Fibroblast of lung (primary cell): ENCODE data around the gene UTS2. TPM values are rescaled to one million over a fixed set of nuclear protein-coding genes. Genes with fewer than 3 reads are reported as not detected.
A peak's percentile ranks its signal among the peaks of the same experiment; 100 is the strongest.

ENCODE experiments used
- DNase-seq, 2 donors: peaks; one replicate each; pipeline versions ENCODE4 v3.0.0 to v3.0.0-alpha.2; 2010; ENCODE audit warnings: low read depth in 2 of 2
- H2AFZ ChIP-seq: 2 replicates; pipeline ENCODE4 v1.5.1; 2012; ENCODE audit warnings: low read length, control low read depth, inconsistent platforms
- H3K27ac ChIP-seq: 2 replicates; pipeline ENCODE4 v1.5.1; 2011; ENCODE audit warnings: low read length, control low read depth; ENCODE audit not compliant: insufficient read depth
- H3K27me3 ChIP-seq: 2 replicates; pipeline ENCODE4 v1.5.1; 2011; ENCODE audit warnings: mild to moderate bottlenecking, low read length; ENCODE audit not compliant: control insufficient read depth, insufficient read depth
- H3K36me3 ChIP-seq: 2 replicates; pipeline ENCODE4 v1.5.1; 2011; ENCODE audit warnings: low read length; ENCODE audit not compliant: control insufficient read depth, insufficient read depth
- H3K4me1 ChIP-seq: 2 replicates; pipeline ENCODE4 v1.5.1; 2011; ENCODE audit warnings: low read length; ENCODE audit not compliant: control insufficient read depth, insufficient read depth; ENCODE audit errors: extremely low read depth
- H3K4me2 ChIP-seq: 2 replicates; pipeline ENCODE4 v1.5.1; 2011; ENCODE audit warnings: low read length, control low read depth; ENCODE audit not compliant: insufficient read depth; ENCODE audit errors: extremely low read depth
- H3K4me3 ChIP-seq, 4 experiments: fragments of 200-600 bp in 1 of 4; sonication (generic) in 1 of 4; replicated peaks in 1 of 4; 2 replicates each; pipeline ENCODE4 v1.5.1; 2011 to 2016; ENCODE audit warnings: low read length in 4 of 4, low read depth in 3 of 4, mild to moderate bottlenecking in 3 of 4, control low read depth in 2 of 4, inconsistent platforms in 1 of 4, mixed read lengths in 1 of 4; ENCODE audit not compliant: insufficient read depth in 1 of 4; ENCODE audit errors: control extremely low read depth in 1 of 4
- H3K79me2 ChIP-seq: 2 replicates; pipeline ENCODE4 v1.5.1; 2012; ENCODE audit warnings: mild to moderate bottlenecking, low read length, inconsistent platforms; ENCODE audit not compliant: control insufficient read depth, insufficient read depth
- H3K9ac ChIP-seq: 2 replicates; pipeline ENCODE4 v1.5.1; 2011; ENCODE audit warnings: mild to moderate bottlenecking, low read length, control low read depth; ENCODE audit not compliant: insufficient read depth
- H3K9me3 ChIP-seq: 2 replicates; pipeline ENCODE4 v1.5.1; 2012; ENCODE audit warnings: low read depth, low read length; ENCODE audit not compliant: control insufficient read depth, insufficient read depth
- H4K20me1 ChIP-seq: 2 replicates; pipeline ENCODE4 v1.5.1; 2011; ENCODE audit warnings: low read length; ENCODE audit not compliant: control insufficient read depth, insufficient read depth; ENCODE audit errors: extremely low read depth
- CTCF ChIP-seq, 2 donors: IDR thresholded peaks in 1 of 2; conservative IDR thresholded peaks in 1 of 2; 1 replicate in 1 of 2; 2 replicates in 1 of 2; pipeline ENCODE4 v1.5.1; 2011 to 2012; ENCODE audit warnings: low read length in 2 of 2, control low read depth in 1 of 2, inconsistent platforms in 1 of 2, low read depth in 1 of 2, mild to moderate bottlenecking in 1 of 2
- EZH2 ChIP-seq: IDR thresholded peaks from 2 replicates; pipeline ENCODE4 v1.5.1; 2012; ENCODE audit warnings: low read length, control low read depth, mild to moderate bottlenecking; ENCODE audit errors: missing control alignments
- polyA minus RNA-seq: library from RNA; depleted of rRNA, polyadenylated mRNA; stranded (reverse); fragments of >200 nt; gene quantifications from 2 replicates; pipeline ENCODE4 v1.2.3, GENCODE V29; 2011; ENCODE audit warnings: low replicate concordance
- polyA plus RNA-seq, 2 donors: library from polyadenylated mRNA; depleted of rRNA in 1 of 2; stranded (reverse) in 1 of 2; unstranded in 1 of 2; fragments of >200 nt; gene quantifications; 2 replicates each; pipeline ENCODE4 v1.2.1, GENCODE V29; 2011 to 2012; ENCODE audit warnings: missing spikeins in 1 of 2
- total RNA-seq: library from RNA; depleted of rRNA; stranded (reverse); fragments of >200 nt; gene quantifications from 2 replicates; pipeline ENCODE4 v1.2.1, GENCODE V29; 2014

Gene UTS2
- total RNA-seq (not detected in 2 replicates), polyA plus RNA-seq (not detected in 2 replicates), polyA minus RNA-seq (not detected in 2 replicates)
- not detected in 2 replicates for polyA plus RNA-seq (2012)

- H2AFZ ChIP-seq, result no peak within 1 kb of the TSS
- H3K4me2 ChIP-seq, result no peak within 1 kb of the TSS
- H3K4me1 ChIP-seq, result no peaks in the 10 kb centered on the region
- H3K9ac ChIP-seq, result no peak within 1 kb of the TSS
- H3K36me3 ChIP-seq, result no peaks in the 10 kb centered on the region
- H3K4me3 ChIP-seq, result no peak within 1 kb of the TSS
- H3K79me2 ChIP-seq, result no peaks in the 10 kb centered on the region
- no peaks in the 10 kb centered on the region for H3K9me3 ChIP-seq
- H3K27me3 ChIP-seq, result no peaks in the 10 kb centered on the region
- no peak within 1 kb of the TSS for H3K27ac ChIP-seq
- H4K20me1 ChIP-seq, result no peaks in the 10 kb centered on the region
- no peak for TF ChIP-seq CTCF (conservative IDR thresholded peaks at IDR 0.05 in 1 of 2, IDR thresholded peaks at IDR 0.05 in 1 of 2; ENCODE audit: low read depth in 1 of 2, low read length in 2 of 2)
- TF ChIP-seq EZH2, result no peak
- DNase-seq, result no peak
These were observed at the start of gene UTS2 for GRCh38 chr1:7852804-7853683. UTS2 (minus strand) TSS chr1:7853065; CDS start chr1:7853003, 62 bp downstream.

GRCh38 chr1:7899741-7900140, 46.9 kb upstream of the UTS2 start:
- no peaks in the 10 kb centered on the region for H3K36me3 ChIP-seq
- H2AFZ ChIP-seq, result no peak overlapping the region
- no peaks in the 10 kb centered on the region for H3K79me2 ChIP-seq
- peak in 1 of 2 donors; percentile 80 for DNase-seq
- no peak overlapping the region for H3K27ac ChIP-seq
- no peak for TF ChIP-seq EZH2
- no peak for TF ChIP-seq CTCF (conservative IDR thresholded peaks at IDR 0.05 in 1 of 2, IDR thresholded peaks at IDR 0.05 in 1 of 2; ENCODE audit: low read depth in 1 of 2, low read length in 2 of 2)
- H3K4me2 ChIP-seq, result no peak overlapping the region
- no peak overlapping the region for H3K4me3 ChIP-seq
- no peaks in the 10 kb centered on the region for H3K9me3 ChIP-seq
- H3K4me1 ChIP-seq, result no peaks in the 10 kb centered on the region
- no peak overlapping the region for H3K9ac ChIP-seq
- H3K27me3 ChIP-seq, result no peaks in the 10 kb centered on the region
- no peaks in the 10 kb centered on the region for H4K20me1 ChIP-seq

- no peaks in the 10 kb centered on the region for H3K4me1 ChIP-seq
These were observed 46.1 kb upstream of the UTS2 start for GRCh38 chr1:7898962-7899361.

More at GRCh38 chr1:7898962-7899361, 46.1 kb upstream of the UTS2 start:
- H3K4me2 ChIP-seq, result no peak overlapping the region
- H3K9me3 ChIP-seq, result no peaks in the 10 kb centered on the region
- H3K9ac ChIP-seq, result no peak overlapping the region
- H3K36me3 ChIP-seq, result no peaks in the 10 kb centered on the region
- H3K27me3 ChIP-seq, result no peaks in the 10 kb centered on the region
- no peak for DNase-seq
- H3K79me2 ChIP-seq, result no peaks in the 10 kb centered on the region
- no peak overlapping the region for H3K27ac ChIP-seq
- TF ChIP-seq CTCF (conservative IDR thresholded peaks at IDR 0.05 in 1 of 2, IDR thresholded peaks at IDR 0.05 in 1 of 2; ENCODE audit: low read depth in 1 of 2, low read length in 2 of 2) (no peak), EZH2 (no peak)
- H2AFZ ChIP-seq, result no peak overlapping the region
- no peaks in the 10 kb centered on the region for H4K20me1 ChIP-seq
- H3K4me3 ChIP-seq, result no peak overlapping the region
